SHP77 treated with DMSO at 0.1 percent for 48 hours (cell line): ENCODE results near the gene MEGF6.

ENCODE experiments used
- DNase-seq: peaks from one replicate; lab custom pipeline; 2025; lab: John Stamatoyannopoulos, UW

The MEGF6 gene

DNA sequence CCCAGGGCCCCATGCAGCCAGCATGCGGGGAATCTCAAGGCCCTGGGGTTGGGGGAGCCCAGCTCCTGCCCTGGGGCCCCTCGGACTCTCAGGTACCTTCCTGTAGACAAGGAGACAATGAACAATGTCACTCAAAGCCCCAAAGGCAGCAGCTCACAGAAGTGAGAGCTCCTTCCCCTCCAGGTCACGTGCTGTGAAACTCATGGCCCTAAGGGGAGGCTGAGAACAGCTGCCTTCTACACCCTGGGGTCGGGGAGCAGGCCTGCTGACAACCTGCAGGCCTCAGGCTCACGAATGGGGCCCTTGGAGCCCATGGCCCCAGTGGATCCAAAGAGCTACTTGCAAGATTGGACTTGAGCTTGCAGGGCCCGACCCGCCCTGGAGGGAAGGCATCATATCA, 3.2 kb downstream of the MEGF6 start:
- DNase-seq, result no peak

- DNase-seq, result no peak
Observed at GRCh38 chr1:3607703-3608065, 3.6 kb downstream of the MEGF6 start.

GRCh38 chr1:3606779-3607702, 4.3 kb downstream of the MEGF6 start:
- no peak for DNase-seq

GRCh38 chr1:3604997-3605823, 6.1 kb downstream of the MEGF6 start:
- no peak for DNase-seq

DNA sequence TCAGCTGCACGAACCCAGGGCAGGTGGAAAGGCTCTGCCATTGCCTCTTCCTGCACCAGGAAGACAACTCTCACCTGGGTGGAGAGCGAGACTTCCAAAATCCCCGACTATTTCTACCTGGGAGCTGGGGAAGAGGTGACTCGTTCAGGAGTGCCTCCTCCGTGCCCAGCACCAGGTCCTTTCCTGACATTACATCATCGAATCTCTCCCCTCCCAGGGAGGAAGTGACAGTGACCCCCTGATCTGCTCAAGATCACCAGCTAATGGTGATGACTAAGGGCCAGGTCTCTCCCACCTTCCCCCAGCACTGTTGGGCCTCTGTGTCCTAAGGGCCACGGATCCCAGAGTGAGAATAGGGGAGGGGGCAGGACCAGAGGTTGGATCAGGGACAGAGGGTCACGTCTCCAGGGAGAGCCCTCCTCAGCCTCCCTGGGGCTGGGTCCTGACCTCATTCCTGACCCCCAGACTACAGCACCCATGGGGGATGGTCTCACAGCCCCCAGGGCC, 6.8 kb downstream of the MEGF6 start:
- no peak for DNase-seq

GRCh38 chr1:3603571-3604467, 7.5 kb downstream of the MEGF6 start:
- no peak for DNase-seq

- no peak for DNase-seq
Observed at GRCh38 chr1:3603156-3603555, 8.2 kb downstream of the MEGF6 start.

DNA sequence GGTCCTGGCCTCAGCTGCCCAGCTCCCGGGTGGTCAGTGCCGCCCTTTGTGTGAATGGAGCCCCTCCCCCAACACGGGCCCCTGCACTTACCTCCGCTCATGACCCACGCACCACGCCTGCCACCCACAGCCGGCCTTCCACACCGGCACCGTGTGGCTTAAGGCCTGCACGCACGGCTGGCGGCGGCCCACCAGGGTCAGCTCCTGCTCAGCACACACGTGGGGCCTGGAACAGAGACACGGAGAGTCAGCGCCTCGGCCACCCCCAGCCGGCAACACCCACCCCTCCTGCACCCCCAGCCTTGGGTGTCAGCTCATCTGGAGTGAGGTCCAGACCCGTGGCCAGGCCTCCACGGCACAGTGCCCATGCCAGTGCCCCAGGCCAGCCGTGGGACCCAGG, 8.9 kb downstream of the MEGF6 start:
- no peak for DNase-seq

- no peak for DNase-seq
Observed at GRCh38 chr1:3601743-3602142, 9.6 kb downstream of the MEGF6 start.

- no peak for DNase-seq
Observed at GRCh38 chr1:3600354-3600753, 11.0 kb downstream of the MEGF6 start.

- no peak for DNase-seq
Observed at GRCh38 chr1:3599816-3600215, 11.5 kb downstream of the MEGF6 start.

GRCh38 chr1:3599286-3599811, 12.0 kb downstream of the MEGF6 start:
- DNase-seq, result no peak

DNA sequence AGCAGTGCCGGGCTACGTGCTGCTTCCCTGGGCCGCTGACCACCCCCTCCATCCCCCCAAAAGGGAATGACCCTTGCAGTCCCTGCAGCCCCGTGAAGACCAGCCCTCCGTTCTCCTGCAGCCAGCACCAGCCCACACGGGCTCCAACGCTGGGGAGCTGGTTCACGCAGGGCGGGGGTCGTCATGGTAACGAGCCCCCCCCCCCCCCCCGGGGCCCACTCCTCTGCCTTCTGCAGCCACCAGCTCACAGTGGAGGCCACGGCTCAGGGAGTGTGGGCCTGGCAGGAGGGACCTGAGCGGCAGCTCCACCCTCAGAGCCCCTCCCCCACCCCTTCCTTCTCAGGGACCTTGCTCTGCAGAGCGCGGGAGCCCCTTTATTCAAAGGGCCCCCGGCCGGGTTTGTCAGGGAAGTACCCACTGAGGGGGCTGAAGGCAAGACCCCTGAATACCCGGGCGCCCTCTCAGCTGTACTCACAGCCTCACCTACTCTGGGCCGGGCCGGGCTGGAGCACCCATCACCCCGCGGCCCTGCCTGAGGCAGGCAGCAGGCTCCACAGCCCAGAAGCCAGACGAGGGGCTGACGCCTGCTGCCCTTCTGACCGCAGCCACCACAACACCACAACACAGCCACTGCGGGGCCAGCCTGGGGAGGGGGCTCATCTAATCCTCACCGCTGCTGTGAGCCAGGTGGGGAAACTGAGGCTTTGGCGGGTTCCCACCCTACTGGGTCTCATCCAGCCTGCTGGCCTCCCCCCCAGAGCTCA, 12.6 kb downstream of the MEGF6 start:
- no peak for DNase-seq

DNA sequence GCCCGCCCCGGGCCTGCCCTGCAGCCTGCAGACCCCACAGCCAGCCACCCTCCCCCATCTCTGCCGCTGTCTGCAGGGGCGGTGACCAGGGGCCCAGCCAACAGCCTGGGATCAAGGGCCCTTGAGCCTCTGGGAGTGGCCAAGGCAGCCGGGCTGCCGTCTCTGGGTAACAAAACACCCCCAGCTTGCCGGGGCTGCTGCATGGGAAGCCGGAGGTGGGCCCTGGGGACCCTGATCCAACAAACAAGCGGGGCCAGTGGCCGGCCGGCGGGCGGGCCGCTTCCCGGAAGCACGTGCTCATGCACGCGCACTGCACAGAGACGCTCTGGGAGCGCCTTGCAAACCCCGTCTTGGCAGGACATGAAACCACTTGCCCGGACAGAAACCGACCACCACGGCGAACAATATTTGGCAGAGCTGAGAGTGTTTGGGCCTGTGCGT, 13.2 kb downstream of the MEGF6 start:
- DNase-seq, result no peak

GRCh38 chr1:3597599-3597964, 13.7 kb downstream of the MEGF6 start:
- no peak for DNase-seq

GRCh38 chr1:3596663-3597598, 14.4 kb downstream of the MEGF6 start:
- DNase-seq, result no peak

DNA sequence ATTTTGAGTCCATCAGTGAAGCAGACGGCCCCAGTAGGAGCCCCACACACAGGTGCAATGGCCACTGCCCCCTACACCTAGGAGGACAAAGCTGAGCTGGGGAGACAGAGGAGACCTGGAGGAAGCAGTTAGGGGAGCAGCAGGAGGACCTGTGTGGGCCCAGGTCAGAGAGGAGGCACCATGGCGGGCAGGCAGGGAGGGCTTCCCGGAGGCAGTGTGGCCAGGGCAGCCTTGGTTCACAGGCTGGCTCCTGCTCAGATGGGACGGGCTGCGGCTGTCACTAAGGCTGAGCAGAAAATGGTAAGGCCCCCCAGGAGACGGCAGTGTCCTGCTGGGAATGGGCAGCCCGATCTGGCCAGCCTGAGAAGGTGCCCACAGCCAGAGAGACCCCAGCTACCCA, 15.4 kb downstream of the MEGF6 start:
- no peak for DNase-seq

DNA sequence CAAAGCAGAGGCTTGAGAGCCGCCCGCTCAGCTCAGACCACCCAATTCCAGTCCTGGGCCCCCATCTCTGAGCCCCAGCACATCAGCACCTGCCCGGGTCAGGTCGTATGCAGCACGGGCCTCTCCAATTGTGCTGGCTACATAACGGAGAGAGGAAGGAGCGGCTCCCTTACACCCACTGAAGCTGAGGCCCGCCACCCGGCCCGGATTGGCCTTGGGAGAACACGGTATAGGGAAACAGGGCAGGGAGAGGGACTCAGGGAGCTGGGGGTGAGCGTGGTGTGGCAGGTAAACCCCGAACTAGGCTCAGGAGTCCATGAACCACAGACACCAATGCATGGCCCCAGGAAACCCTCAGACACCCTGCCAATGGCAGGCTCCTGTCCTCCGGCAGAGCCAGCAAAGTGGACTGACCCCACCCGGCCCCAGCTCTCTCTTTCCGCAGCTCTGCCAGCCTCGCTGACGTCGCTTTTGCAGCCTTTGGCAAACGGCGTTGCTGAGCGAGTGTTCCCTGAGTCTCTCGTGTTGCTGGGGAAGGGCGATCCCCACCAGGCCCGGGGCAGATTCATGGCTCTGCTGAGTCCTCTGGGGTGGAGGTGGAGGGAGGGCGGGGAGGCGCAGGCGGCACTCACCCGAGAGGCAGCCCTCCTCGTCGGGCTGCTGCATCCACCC, 16.5 kb downstream of the MEGF6 start:
- DNase-seq, result no peak

DNA sequence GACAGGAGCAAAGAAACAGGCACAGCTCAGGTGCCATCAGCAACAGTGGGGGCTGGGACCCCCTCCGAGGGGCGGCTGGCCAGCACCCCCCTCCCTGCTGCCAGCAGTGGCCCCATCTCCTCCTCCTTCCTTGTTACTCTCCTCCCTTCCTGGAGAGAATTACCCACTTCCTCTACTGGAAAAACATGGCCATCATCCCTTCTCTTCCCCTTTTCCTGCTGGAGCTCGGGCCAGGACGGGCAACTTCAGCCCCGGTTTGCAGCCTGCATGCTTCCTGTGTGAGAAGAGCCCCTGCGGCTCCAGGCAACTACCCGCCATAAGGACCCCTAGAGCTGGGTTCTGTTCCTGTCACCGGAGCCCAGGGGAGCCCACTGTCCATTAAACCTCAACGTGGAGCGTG, 17.6 kb downstream of the MEGF6 start:
- DNase-seq, result no peak
